Left lung (tissue), 14 donors: ENCODE data around the gene CAMK2G. TPM values are rescaled to one million over a fixed set of nuclear protein-coding genes. Genes with fewer than 3 reads are reported as not detected.
"Not testable (repeated sequence)": the region's sequence is repeated elsewhere in the genome, so short reads cannot be mapped to it uniquely, and the experiment has no call there.

Experiments
- ATAC-seq: fragments of 200-7000 bp; cut with Tn5 transposase; one replicate; pipeline ENCODE4 v1.9.1; 2020; ENCODE audit warnings: moderate library complexity
- DNase-seq, 4 donors: peaks; one replicate each; pipeline ENCODE4 v3.0.0-alpha.2; 2013 to 2020
- H3K27ac ChIP-seq, 2 donors: fragments of 200-600 bp; sonication (generic) in 1 of 2; one replicate each; pipeline versions ENCODE4 v1.5.0 to v1.8.0; 2020 to 2021
- H3K27me3 ChIP-seq, 2 donors: fragments of 200-600 bp; sonication (generic) in 1 of 2; one replicate each; pipeline versions ENCODE4 v1.5.0 to v1.8.0; 2020 to 2021
- H3K36me3 ChIP-seq, 2 donors: fragments of 200-600 bp; sonication (generic) in 1 of 2; one replicate each; pipeline versions ENCODE4 v1.5.0 to v1.8.0; 2020 to 2021
- H3K4me1 ChIP-seq, 2 donors: fragments of 200-600 bp; one replicate each; pipeline ENCODE4 v1.8.0; 2021
- H3K4me3 ChIP-seq, 2 donors: fragments of 200-600 bp; sonication (generic) in 1 of 2; one replicate each; pipeline versions ENCODE4 v1.5.0 to v1.8.0; 2020 to 2021; ENCODE audit warnings: mild to moderate bottlenecking in 1 of 2
- H3K9me3 ChIP-seq, 2 donors: fragments of 200-600 bp; sonication (generic) in 1 of 2; one replicate each; pipeline versions ENCODE4 v1.5.0 to v1.8.0; 2020 to 2021
- intact Hi-C, 2 donors: fragments of 100-400 bp; cut with DNase I; formaldehyde crosslinking; loops; one replicate each; pipeline versions ENCODE4 v1.11.2 to v1.14.2; 2022
- long read RNA-seq, 12 donors: library from polyadenylated mRNA in 2 of 12; unstranded in 2 of 12; transcript quantifications; one replicate each; pipeline ENCODE4 v2.0.0 and lab custom pipeline, GENCODE V29; 2019 to 2026
- polyA plus RNA-seq, 6 donors: library from polyadenylated mRNA; unstranded; fragments of 120-200 nt; gene quantifications; one replicate each; pipeline ENCODE4 v1.2.1, GENCODE V29; 2013; ENCODE audit not compliant: insufficient read length in 6 of 6
- total RNA-seq, 2 donors: library from RNA; stranded (reverse); fragmentation: NEBNext Ultra II Directional; extraction: Animal tissue kit (Norgen Biotek cat#: 25700); gene quantifications; one replicate each; pipeline ENCODE4 v1.2.1, GENCODE V29; 2021
- TF ChIP-seq, protein P1 (sequence below), 2 donors: fragments of 200-600 bp; sonication (generic) in 1 of 2; IDR thresholded peaks; one replicate each; pipeline versions ENCODE4 v1.5.0 to v1.8.0; 2021; ENCODE audit warnings: antibody characterized with exemption in 2 of 2
- donor health status: DM: no; HTN: yes; CAD: no.
- donor health status: DM: no; HTN: no; CAD: no.

Gene CAMK2G
- total RNA-seq (10 to 100 TPM; 28.9 to 36.6 TPM), polyA plus RNA-seq (10 to 100 TPM; 31.5 to 44.5 (median 36.1) TPM)
- long read RNA-seq, donor 1, partial matches to known transcripts: 0 of 1 reads
- long read RNA-seq, donor 1, other reads (novel, unspliced or antisense): 0 of 1 reads
- long read RNA-seq, donor 2, partial matches to known transcripts: 0 of 5 reads
- long read RNA-seq, donor 2, other reads (novel, unspliced or antisense): 0 of 5 reads
- long read RNA-seq, donor 3: 0 reads
- long read RNA-seq, donor 4, transcript CAMK2G-203 (21 exons, 3,818 nt): major isoform, 10 of 42 reads
- long read RNA-seq, donor 4, partial matches to known transcripts: 5 of 42 reads
- long read RNA-seq, donor 4, other reads (novel, unspliced or antisense): 23 of 42 reads
- long read RNA-seq, donor 5, partial matches to known transcripts: 0 of 4 reads
- long read RNA-seq, donor 5, other reads (novel, unspliced or antisense): 0 of 4 reads
- long read RNA-seq, donor 6, partial matches to known transcripts: 0 of 1 reads
- long read RNA-seq, donor 6, other reads (novel, unspliced or antisense): 0 of 1 reads
- long read RNA-seq, donor 7, partial matches to known transcripts: 0 of 3 reads
- long read RNA-seq, donor 7, other reads (novel, unspliced or antisense): 0 of 3 reads
- long read RNA-seq, donor 8, partial matches to known transcripts: 0 of 1 reads
- long read RNA-seq, donor 8, other reads (novel, unspliced or antisense): 0 of 1 reads
- long read RNA-seq, donor 9: 0 reads
- long read RNA-seq, donor 10, transcript CAMK2G-204 (19 exons, 3,563 nt): minor isoform, 5 of 35 reads
- long read RNA-seq, donor 10, transcript CAMK2G-203 (21 exons, 3,818 nt): major isoform, 11 of 35 reads
- long read RNA-seq, donor 10, partial matches to known transcripts: 3 of 35 reads
- long read RNA-seq, donor 10, other reads (novel, unspliced or antisense): 16 of 35 reads
- long read RNA-seq, donor 11, partial matches to known transcripts: 13 of 17 reads
- long read RNA-seq, donor 11, other reads (novel, unspliced or antisense): 0 of 17 reads
- long read RNA-seq, donor 12, partial matches to known transcripts: 0 of 3 reads
- long read RNA-seq, donor 12, other reads (novel, unspliced or antisense): 0 of 3 reads

- ATAC-seq: peak; percentile 89
Measured at GRCh38 chr10:73874267-73875138, at the start of gene CAMK2G. TSS of gene CAMK2G (minus strand) at chr10:73874555. CDS start at chr10:73874461, 94 bp downstream.

DNA sequence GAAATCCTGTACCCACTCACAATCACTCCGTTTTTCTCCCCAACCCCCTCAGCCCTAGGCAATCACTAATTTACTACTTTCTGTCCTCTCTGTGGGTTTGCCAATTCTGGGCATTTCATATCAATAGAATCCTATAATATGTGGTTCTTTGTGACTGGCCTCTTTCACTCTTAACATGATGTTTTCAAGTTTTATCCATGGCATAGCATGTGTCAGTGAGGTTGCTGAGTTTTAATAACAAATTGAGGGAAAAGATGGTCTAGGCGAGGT lies 48.4 kb upstream of the CAMK2G start:
- no peak for DNase-seq

More at GRCh38 chr10:73874267-73875138, at the start of gene CAMK2G:
- peak; percentile 57 to 97 (median 88) for DNase-seq
- no peaks in the 10 kb centered on the region for H3K27me3 ChIP-seq
- intact Hi-C loops: no loop called here
- H3K4me1 ChIP-seq: peaks cover 17 to 54% of the 10 kb centered on the region in 2 donors
- peak within 1 kb of the TSS; percentile 72 to 73 for H3K4me3 ChIP-seq
- H3K27ac ChIP-seq: peak within 1 kb of the TSS; percentile 48 to 80
- TF ChIP-seq, protein P1, sequence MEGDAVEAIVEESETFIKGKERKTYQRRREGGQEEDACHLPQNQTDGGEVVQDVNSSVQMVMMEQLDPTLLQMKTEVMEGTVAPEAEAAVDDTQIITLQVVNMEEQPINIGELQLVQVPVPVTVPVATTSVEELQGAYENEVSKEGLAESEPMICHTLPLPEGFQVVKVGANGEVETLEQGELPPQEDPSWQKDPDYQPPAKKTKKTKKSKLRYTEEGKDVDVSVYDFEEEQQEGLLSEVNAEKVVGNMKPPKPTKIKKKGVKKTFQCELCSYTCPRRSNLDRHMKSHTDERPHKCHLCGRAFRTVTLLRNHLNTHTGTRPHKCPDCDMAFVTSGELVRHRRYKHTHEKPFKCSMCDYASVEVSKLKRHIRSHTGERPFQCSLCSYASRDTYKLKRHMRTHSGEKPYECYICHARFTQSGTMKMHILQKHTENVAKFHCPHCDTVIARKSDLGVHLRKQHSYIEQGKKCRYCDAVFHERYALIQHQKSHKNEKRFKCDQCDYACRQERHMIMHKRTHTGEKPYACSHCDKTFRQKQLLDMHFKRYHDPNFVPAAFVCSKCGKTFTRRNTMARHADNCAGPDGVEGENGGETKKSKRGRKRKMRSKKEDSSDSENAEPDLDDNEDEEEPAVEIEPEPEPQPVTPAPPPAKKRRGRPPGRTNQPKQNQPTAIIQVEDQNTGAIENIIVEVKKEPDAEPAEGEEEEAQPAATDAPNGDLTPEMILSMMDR (IDR thresholded peaks at IDR 0.05): no peak
- peaks cover 0 to 6% of the 10 kb centered on the region in 2 donors for H3K36me3 ChIP-seq
- no peaks in the 10 kb centered on the region for H3K9me3 ChIP-seq

DNA sequence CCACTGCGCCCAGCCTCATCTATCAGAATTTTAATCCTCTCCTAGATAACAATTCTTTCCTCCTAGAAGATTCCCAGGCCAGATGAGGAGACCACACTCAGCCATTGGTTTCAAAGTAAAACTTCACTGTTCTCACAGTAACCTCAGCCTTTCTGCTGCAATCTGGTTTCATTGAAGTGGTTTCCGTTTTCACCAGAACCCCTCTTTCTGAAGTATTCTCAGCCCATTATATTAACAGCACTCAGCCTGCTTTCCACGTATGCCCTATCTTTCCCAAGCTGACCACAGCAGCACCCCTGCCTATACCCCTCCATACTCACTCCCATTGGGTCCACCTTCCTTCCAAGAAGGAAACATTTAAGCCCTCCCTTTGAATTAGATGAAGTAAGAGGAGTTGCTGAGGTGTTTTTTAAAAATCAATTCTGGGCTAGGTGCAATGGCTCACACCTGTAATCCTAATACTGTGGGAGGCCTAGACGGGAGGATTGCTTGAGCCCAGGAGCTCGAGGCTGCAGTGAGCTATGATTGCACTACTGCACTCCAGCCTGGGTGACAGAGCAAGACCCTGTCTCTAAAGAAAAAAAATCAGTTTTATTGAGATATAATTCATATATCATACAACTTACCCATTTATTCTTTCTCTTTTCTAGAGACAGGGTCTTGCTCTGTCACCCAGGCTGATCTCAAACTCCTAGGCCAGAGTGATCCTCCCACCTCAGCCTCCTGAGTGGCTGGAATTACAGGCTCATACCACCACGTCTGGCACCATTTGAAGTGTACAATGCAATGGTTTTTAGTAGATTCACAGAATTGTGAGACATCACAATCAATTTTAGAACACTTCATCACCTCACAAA lies 47.9 kb upstream of the CAMK2G start:
- TF ChIP-seq, protein P1 (IDR thresholded peaks at IDR 0.05): no peak
- Histone ChIP-seq H3K27me3 (no peaks in the 10 kb centered on the region), H3K4me1 (peaks cover 0 to 32% of the 10 kb centered on the region in 2 donors), H3K27ac (no peak overlapping the region), H3K9me3 (peaks cover 0 to 4% of the 10 kb centered on the region in 2 donors), H3K36me3 (no peaks in the 10 kb centered on the region), H3K4me3 (no peak overlapping the region)
- intact Hi-C loops: no loop called here
- ATAC-seq: no peak
- DNase-seq: no peak

More for the DNA sequence above, 48.4 kb upstream of the CAMK2G start:
- H3K4me3 ChIP-seq: no peak overlapping the region
- no peaks in the 10 kb centered on the region for H3K27me3 ChIP-seq
- H3K27ac ChIP-seq: no peak overlapping the region
- H3K36me3 ChIP-seq: no peaks in the 10 kb centered on the region
- peaks cover 0 to 4% of the 10 kb centered on the region in 2 donors for H3K9me3 ChIP-seq
- intact Hi-C loops: no loop called here
- ATAC-seq: no peak
- TF ChIP-seq, protein P1 (IDR thresholded peaks at IDR 0.05): no peak
- peaks cover 0 to 26% of the 10 kb centered on the region in 2 donors for H3K4me1 ChIP-seq

DNA sequence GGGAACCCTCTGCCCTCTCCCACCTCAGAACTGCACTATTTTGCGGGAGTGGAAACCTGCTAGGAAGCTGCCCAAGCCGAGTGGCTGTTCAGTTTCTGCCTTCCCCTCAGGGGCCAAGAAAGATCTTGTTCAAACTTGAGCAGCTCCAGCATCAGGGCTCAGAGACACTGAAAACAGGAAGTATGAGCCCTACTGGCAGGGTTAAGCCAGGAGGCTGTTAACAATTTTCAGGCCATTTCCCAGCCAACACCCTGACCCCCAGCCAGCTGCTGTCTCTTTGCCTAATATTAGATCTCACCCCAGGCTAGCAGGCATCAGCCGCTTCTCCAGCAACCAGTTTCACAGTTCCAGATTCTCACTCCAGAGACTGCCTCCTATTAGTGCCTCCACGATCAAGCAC lies 45.7 kb upstream of the CAMK2G start:
- H3K27me3 ChIP-seq: no peaks in the 10 kb centered on the region
- no peak overlapping the region for H3K4me3 ChIP-seq
- H3K36me3 ChIP-seq: peaks cover 0 to 11% of the 10 kb centered on the region in 2 donors
- peaks cover 0 to 37% of the 10 kb centered on the region in 2 donors for H3K4me1 ChIP-seq
- TF ChIP-seq, protein P1 (IDR thresholded peaks at IDR 0.05): no peak
- peak overlapping the region; percentile 48 to 61 for H3K27ac ChIP-seq
- H3K9me3 ChIP-seq: peaks cover 0 to 4% of the 10 kb centered on the region in 2 donors
- ATAC-seq: peak; percentile 58
- DNase-seq: peak in 1 of 4 donors; percentile 18
- intact Hi-C loops: no loop called here

GRCh38 chr10:73919481-73919880 lies 45.1 kb upstream of the CAMK2G start:
- H3K9me3 ChIP-seq, intact Hi-C loops, DNase-seq, ATAC-seq, H3K4me3 ChIP-seq, H3K27me3 ChIP-seq: not testable (repeated sequence)
- Histone ChIP-seq H3K4me1 (peaks cover 0 to 38% of the 10 kb centered on the region in 2 donors), H3K27ac (peak overlapping the region in 1 of 2 donors; percentile 61), H3K36me3 (peaks cover 0 to 17% of the 10 kb centered on the region in 2 donors)
